ENCODE measurements around the gene OTUD7B.
"Not testable (repeated sequence)": the region's sequence is repeated elsewhere in the genome, so short reads cannot be mapped to it uniquely, and the experiment has no call there.

The OTUD7B gene

GRCh38 chr1:149949911-149950310 lies 60.6 kb downstream of the OTUD7B start:
- TF ChIP-seq POLR2A (IDR thresholded peaks at IDR 0.05; ENCODE audit: low read length) (no peak), GATA1 (IDR thresholded peaks at IDR 0.05; ENCODE audit: low read depth, low read length) (no peak)
- DNase-seq, result no peak

DNA sequence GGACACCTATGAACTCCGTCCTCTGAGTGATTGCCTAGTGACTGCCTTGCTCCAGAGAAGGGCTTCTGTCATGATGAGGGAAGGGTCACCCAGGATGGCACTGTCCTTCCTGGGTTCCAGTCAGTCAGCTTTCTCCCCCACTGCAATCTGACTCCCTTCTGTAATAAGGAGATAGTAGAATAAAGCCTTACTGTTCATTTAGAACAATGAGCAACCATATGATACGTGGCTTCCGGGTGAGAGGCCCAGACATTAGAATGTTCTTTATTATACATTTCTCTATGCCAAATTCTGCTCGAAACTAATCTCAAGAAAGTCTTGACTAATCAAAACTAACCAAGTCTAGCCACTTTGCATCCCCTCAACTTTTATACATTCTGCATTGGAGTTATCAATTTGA lies 65.3 kb downstream of the OTUD7B start:
- no peak for DNase-seq
- no peak for TF ChIP-seq GATA1 (IDR thresholded peaks at IDR 0.05; ENCODE audit: low read depth, low read length)
- TF ChIP-seq POLR2A (IDR thresholded peaks at IDR 0.05; ENCODE audit: low read length), result no peak

DNA sequence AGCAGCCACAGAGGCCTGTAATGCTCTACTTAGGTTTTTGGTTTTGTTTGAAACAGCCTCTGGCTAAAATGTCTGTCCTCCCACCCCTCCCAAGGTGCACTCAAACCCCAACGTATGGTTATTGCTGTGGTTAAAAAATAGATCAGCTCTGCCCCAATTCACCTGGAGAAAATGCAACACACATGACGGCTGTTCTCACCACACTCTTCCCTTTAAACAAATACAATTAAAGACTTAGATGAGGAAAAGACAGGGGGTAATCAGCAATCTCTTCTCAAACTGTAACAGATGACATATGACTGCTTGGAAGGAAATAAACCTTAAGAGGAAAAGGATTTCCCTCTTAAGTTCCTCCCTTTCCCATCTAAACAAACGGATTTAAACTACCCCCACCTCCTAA lies 67.6 kb downstream of the OTUD7B start:
- no peak for DNase-seq
- TF ChIP-seq POLR2A (IDR thresholded peaks at IDR 0.05; ENCODE audit: low read length), result no peak
- no peak for TF ChIP-seq GATA1 (IDR thresholded peaks at IDR 0.05; ENCODE audit: low read depth, low read length)

DNA sequence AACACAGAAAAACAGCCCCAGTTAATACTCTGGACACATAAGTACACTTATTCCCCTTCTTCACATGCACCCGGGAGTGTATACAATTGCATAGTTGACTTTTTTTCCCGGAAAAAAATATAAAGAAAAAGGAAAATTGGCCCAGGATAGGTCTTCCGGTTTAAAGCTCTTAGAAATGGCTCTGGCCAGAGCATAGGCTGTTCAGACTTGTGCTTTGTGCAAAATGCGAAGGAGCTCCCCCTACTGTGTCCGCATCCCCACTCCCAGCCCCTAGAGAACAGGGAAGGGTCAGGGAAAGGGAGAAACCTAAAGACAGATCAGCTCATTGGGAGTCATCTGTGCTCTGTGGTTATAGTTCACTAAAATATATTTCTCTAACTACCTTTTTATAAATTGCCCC lies 68.3 kb downstream of the OTUD7B start:
- TF ChIP-seq GATA1 (IDR thresholded peaks at IDR 0.05; ENCODE audit: low read depth, low read length), result no peak
- TF ChIP-seq POLR2A (IDR thresholded peaks at IDR 0.05; ENCODE audit: low read length), result no peak

DNA sequence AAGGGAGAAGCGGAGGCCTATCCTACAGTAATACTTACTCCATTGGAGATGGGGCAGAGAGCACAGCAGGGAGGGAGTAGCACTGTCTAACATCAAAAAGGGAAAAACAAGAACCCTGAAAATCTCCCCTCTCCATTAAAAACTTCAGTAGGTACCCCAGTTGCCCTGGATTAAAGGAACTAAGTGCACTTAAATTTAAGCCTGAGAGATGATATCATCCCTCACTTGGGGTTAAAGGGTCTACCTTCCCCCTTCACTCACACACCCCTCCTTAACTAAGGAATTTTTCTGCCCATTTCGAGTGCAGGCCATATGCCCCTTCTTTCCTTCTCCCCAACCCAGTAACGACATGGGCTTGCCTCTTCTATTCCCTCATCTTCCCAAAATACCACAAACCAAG lies 70.1 kb downstream of the OTUD7B start:
- no peak for TF ChIP-seq GATA1 (IDR thresholded peaks at IDR 0.05; ENCODE audit: low read depth, low read length)
- TF ChIP-seq POLR2A (IDR thresholded peaks at IDR 0.05; ENCODE audit: low read length), result no peak
- DNase-seq, result no peak

More for the DNA sequence above, 68.3 kb downstream of the OTUD7B start:
- no peak for DNase-seq

DNA sequence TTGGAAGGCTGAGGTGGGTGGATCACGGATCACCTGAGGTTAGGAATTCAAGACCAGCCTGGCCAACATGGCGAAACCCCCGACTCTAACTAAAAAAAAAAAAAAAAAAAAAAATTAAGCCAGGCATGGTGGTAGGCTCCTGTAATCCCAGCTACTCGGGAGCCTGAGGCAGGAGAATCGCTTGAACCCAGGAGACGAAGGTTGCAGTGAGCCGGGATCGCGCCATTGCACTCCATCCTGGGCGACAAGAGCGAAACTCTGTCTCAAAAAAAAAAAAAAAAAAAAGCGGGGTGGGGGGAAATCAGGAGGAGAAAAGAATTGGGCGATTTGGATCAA lies 71.9 kb downstream of the OTUD7B start:
- DNase-seq, result not testable (repeated sequence)

DNA sequence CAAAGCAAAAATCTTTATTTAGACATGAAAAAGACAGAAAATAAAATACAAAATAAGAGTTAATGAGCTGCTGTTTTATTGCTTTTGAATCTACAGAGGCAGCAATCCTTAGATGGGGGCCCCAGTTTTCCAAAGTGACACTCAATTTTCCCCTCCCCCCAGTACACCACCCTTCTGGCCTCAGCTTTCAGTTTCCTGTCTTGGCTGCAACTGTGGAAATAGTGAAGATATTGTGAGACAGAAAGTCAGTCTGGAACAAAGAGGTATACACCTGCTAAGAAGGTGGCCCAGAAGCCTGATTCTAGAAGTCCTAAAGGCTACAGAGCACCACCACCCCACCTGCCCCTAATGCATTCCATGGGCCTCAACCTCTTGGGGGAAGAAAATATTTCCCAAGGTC lies 72.8 kb downstream of the OTUD7B start:
- TF ChIP-seq GATA1 (IDR thresholded peaks at IDR 0.05; ENCODE audit: low read depth, low read length), result no peak
- no peak for TF ChIP-seq POLR2A (IDR thresholded peaks at IDR 0.05; ENCODE audit: low read length)
- DNase-seq, result peak in 1 of 2 experiments; percentile 30

GRCh38 chr1:149936992-149937705 lies 73.4 kb downstream of the OTUD7B start:
- peak; percentile 30 to 34 for DNase-seq
- no peak for TF ChIP-seq GATA1 (IDR thresholded peaks at IDR 0.05; ENCODE audit: low read depth, low read length)
- no peak for TF ChIP-seq POLR2A (IDR thresholded peaks at IDR 0.05; ENCODE audit: low read length)

DNA sequence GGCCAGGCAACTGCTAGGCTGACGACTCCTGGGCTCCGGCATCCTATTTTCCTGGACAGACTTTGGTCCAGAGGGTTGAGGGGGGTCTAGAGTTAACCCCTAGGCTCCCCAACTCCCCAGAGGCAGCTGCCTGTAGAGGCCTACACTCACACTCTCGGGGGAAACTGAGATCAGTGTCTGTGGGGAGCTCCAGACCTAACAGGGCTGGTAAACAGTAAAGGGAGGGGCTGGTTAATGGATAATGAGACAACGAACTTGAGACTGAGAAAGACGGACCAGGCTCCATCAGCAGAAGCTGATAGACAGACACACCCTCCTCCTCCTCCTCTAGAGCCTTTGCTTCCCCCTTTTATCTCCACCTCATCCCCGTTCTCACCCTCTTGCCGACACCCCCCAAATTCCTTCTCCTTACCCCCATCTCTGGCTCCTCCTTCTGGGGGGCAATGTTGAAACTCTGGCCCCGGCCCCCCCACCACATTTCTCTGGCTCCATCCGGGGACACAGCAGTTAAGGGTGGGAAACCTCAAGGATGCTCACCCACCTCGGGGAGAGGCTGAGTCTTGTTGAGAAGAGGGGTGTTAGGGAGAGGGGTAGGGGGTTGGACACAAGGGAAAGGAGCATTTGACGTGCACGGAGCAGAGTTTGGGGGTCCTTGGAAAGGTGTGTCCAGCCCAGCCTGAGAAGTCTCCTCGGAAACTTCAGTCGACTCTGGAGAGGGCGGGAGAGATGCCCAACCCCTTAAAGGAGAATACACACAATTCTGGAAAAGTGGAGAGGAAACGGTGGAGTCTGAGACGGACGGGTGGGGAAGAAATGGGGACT lies 74.1 kb downstream of the OTUD7B start, which contains the start of gene MTMR11:
TSS of gene MTMR11 (minus strand) at position 710 of the 822 bp plus-strand sequence. CDS start at position 478, 232 bp downstream.
- no peak for TF ChIP-seq POLR2A (IDR thresholded peaks at IDR 0.05; ENCODE audit: low read length)
- no peak for TF ChIP-seq GATA1 (IDR thresholded peaks at IDR 0.05; ENCODE audit: low read depth, low read length)
- peak; percentile 52 to 56 for DNase-seq

DNA sequence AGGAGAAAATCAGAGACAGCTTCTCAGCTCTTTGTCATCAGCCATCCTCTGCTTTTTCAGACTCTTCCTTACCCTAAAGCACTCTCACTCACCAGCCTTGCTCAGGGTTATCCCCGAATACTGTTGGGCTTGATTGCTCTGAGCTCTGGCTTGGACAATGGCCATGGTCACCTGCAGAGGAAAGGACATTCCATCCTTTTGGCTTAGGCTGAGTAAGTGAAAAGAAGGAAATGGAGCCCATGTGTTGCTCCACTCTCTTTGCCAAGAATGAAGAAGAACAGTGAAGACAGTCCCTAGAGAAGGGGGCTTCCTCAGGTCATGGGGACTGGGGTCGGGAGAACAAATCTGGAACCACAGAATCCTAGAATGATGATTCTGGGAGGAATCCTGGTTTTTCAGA lies 76.2 kb downstream of the OTUD7B start:
- TF ChIP-seq GATA1 (IDR thresholded peaks at IDR 0.05; ENCODE audit: low read depth, low read length) (no peak), POLR2A (IDR thresholded peaks at IDR 0.05; ENCODE audit: low read length) (no peak)
- no peak for DNase-seq

- no peak for TF ChIP-seq GATA1 (IDR thresholded peaks at IDR 0.05; ENCODE audit: low read depth, low read length)
- no peak for TF ChIP-seq POLR2A (IDR thresholded peaks at IDR 0.05; ENCODE audit: low read length)
- DNase-seq, result no peak
These were observed 77.3 kb downstream of the OTUD7B start for GRCh38 chr1:149933208-149933607.

DNA sequence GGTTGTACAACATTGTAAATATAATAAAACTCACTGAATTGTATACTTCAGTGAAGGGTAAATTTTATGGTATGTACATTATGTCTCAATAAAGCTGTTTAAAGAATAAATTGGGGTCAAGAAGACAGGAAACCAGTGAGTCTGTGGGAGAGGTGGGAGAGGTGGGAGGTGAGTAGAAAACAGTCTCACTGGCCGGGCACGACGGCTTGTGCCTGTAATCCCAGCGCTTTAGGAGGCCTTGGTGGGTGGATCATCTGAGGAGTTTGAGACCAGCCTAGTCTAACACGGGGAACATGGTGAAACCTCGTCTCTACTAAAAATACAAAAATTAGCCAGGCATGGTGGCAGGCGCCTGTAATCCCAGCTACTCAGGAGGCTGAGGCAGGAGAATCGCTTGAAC lies 78.1 kb downstream of the OTUD7B start:
- no peak for TF ChIP-seq GATA1 (IDR thresholded peaks at IDR 0.05; ENCODE audit: low read depth, low read length)
- no peak for TF ChIP-seq POLR2A (IDR thresholded peaks at IDR 0.05; ENCODE audit: low read length)
- DNase-seq, result no peak

GRCh38 chr1:149931212-149931790 lies 79.2 kb downstream of the OTUD7B start:
- TF ChIP-seq GATA1 (IDR thresholded peaks at IDR 0.05; ENCODE audit: low read depth, low read length) (no peak), POLR2A (IDR thresholded peaks at IDR 0.05; ENCODE audit: low read length) (no peak)
- DNase-seq, result no peak

GRCh38 chr1:149929856-149930255 lies 80.7 kb downstream of the OTUD7B start:
- no peak for TF ChIP-seq GATA1 (IDR thresholded peaks at IDR 0.05; ENCODE audit: low read depth, low read length)
- TF ChIP-seq POLR2A (IDR thresholded peaks at IDR 0.05; ENCODE audit: low read length), result no peak
- DNase-seq, result no peak

DNA sequence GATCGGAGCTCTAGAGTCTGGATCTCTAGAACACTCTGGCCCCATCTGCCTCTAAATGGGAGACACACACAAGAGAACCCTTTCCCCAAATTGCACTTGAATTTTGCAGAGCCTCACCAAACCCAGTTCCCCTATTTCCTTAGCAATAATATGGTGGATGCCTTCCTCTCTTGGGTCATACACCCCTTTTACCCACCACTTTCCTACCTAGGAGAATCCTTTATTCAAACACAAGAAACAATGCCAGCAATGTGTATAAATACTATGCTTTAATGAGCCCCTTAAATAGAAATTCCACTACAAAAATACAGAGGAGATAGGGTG lies 82.2 kb downstream of the OTUD7B start:
- DNase-seq, result no peak
- TF ChIP-seq GATA1 (IDR thresholded peaks at IDR 0.05; ENCODE audit: low read depth, low read length) (no peak), POLR2A (IDR thresholded peaks at IDR 0.05; ENCODE audit: low read length) (no peak)

Data from erythroblast (primary cell).